Peyer's patch (tissue), 4 donors: ENCODE data around the gene MGAT5. TPM values are rescaled to one million over a fixed set of nuclear protein-coding genes. Genes with fewer than 3 reads are reported as not detected.

Source experiments
- DNase-seq, 3 donors: peaks; one replicate each; pipeline ENCODE4 v3.0.0-alpha.2; 2017 to 2019
- H3K27ac ChIP-seq, 4 donors: fragments of 200-600 bp; sonication (generic); one replicate each; pipeline ENCODE4 v1.5.1; 2016 to 2019
- H3K27me3 ChIP-seq, 2 donors: fragments of 200-600 bp; sonication (generic); one replicate each; pipeline ENCODE4 v1.5.1; 2019
- H3K36me3 ChIP-seq, 3 donors: fragments of 200-600 bp; sonication (generic); one replicate each; pipeline ENCODE4 v1.5.1; 2016 to 2019
- H3K4me1 ChIP-seq, 4 donors: fragments of 200-600 bp; sonication (generic); one replicate each; pipeline ENCODE4 v1.5.1; 2016 to 2019
- H3K4me3 ChIP-seq, 4 donors: fragments of 200-600 bp; sonication (generic); 1 replicate in 3 of 4; 2 replicates in 1 of 4; pipeline ENCODE4 v1.5.1; 2016 to 2019; ENCODE audit warnings: mild to moderate bottlenecking in 1 of 4
- H3K9me3 ChIP-seq, 4 donors: fragments of 200-600 bp; sonication (generic); one replicate each; pipeline ENCODE4 v1.5.1; 2016 to 2019; ENCODE audit warnings: mild to moderate bottlenecking in 1 of 4
- POLR2A ChIP-seq, 2 donors: fragments of 450-650 bp; IDR thresholded peaks; one replicate each; pipeline ENCODE4 v1.5.1; 2017; ENCODE audit warnings: antibody characterized with exemption in 2 of 2, mild to moderate bottlenecking in 2 of 2, moderate library complexity in 2 of 2
- total RNA-seq, 4 donors: library from RNA; depleted of rRNA; stranded (reverse); fragments of >200 nt; gene quantifications; one replicate each; pipeline ENCODE4 v1.1.0, GENCODE V29; 2016
- TF ChIP-seq, protein P1 (sequence below), 6 experiments: fragments of 450-650 bp in 4 of 6; fragments of 200-600 bp in 2 of 6; sonication (generic) in 1 of 6; IDR thresholded peaks; one replicate each; pipeline ENCODE4 v1.5.1; 2017 to 2019; ENCODE audit warnings: antibody characterized with exemption in 6 of 6, mild to moderate bottlenecking in 3 of 6, moderate library complexity in 1 of 6

Gene MGAT5
- total RNA-seq, 4 donors from 2014 or later: 106 to 182 (median 117) TPM

DNA sequence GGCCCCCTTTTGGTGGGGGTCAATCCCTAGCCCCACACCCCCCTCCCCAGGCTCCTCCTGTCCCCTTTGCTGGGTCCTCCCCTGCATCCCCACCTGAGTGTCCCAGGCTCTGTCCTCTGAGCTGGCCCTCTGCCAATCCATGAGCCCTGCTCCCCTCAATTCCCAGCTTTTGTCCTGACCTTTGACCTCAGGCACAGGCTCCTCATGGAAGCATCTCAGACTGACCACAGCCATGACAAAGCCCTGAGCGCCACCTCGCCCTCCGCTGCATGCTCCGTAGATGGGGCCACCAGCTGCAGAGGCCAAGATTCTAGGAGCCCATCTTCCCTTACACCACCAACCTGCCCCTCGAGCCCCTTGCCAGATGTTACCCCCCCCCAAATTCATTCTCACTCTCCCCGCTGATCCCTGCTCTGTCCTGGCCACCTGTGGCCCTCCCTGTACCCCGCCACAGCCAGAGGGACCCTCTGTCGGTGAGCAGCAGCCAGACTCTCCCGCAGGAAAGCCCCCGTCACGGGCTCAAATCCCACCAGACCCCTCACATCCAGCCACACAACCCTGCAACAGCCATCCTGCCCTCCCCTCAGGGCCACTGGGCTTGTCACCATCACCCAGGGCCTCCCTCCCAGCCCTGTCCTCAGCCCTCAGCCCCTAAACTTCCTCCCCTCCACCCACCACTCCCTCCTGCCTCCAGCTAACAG, 206.0 kb downstream of the MGAT5 start:
- no peaks in the 10 kb centered on the region for H3K9me3 ChIP-seq
- no peaks in the 10 kb centered on the region for H3K27me3 ChIP-seq
- H3K27ac ChIP-seq: no peak overlapping the region
- no peaks in the 10 kb centered on the region for H3K4me1 ChIP-seq
- peaks cover 0 to 6% (median 0%) of the 10 kb centered on the region in 3 donors for H3K36me3 ChIP-seq
- H3K4me3 ChIP-seq: no peak overlapping the region
- no peak for TF ChIP-seq POLR2A (IDR thresholded peaks at IDR 0.05)
- TF ChIP-seq, protein P1, sequence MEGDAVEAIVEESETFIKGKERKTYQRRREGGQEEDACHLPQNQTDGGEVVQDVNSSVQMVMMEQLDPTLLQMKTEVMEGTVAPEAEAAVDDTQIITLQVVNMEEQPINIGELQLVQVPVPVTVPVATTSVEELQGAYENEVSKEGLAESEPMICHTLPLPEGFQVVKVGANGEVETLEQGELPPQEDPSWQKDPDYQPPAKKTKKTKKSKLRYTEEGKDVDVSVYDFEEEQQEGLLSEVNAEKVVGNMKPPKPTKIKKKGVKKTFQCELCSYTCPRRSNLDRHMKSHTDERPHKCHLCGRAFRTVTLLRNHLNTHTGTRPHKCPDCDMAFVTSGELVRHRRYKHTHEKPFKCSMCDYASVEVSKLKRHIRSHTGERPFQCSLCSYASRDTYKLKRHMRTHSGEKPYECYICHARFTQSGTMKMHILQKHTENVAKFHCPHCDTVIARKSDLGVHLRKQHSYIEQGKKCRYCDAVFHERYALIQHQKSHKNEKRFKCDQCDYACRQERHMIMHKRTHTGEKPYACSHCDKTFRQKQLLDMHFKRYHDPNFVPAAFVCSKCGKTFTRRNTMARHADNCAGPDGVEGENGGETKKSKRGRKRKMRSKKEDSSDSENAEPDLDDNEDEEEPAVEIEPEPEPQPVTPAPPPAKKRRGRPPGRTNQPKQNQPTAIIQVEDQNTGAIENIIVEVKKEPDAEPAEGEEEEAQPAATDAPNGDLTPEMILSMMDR (IDR thresholded peaks at IDR 0.05): no peak
- DNase-seq: peak in 1 of 3 donors; percentile 43

DNA sequence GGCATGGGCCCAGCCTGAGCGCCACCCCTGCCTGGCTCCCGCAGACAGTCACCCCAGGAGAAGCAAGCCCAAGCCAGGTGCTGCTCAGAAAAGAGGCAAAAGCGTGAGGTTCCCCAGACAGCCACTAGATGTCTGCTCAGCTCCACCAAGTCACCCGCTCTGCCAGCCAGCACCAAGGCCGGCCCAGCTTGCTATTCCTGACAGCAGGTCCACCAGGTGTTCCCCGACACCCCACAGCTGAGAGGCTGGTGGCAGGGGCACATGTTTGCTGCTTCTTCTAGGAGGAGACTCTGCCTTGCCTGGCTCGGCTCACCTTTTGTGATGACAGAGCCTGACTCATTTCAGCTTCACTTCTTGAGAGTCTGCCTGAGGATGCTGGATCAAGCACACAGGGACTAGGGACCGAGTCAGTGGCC, 206.7 kb downstream of the MGAT5 start:
- Histone ChIP-seq H3K4me3 (no peak overlapping the region), H3K9me3 (no peaks in the 10 kb centered on the region), H3K27ac (no peak overlapping the region), H3K27me3 (no peaks in the 10 kb centered on the region), H3K36me3 (peaks cover 0 to 3% (median 0%) of the 10 kb centered on the region in 3 donors), H3K4me1 (no peaks in the 10 kb centered on the region)
- TF ChIP-seq, protein P1 (IDR thresholded peaks at IDR 0.05): peak; percentile 20 to 67 (median 52)
- no peak for TF ChIP-seq POLR2A (IDR thresholded peaks at IDR 0.05)
- peak; percentile 59 to 71 (median 62) for DNase-seq

GRCh38 chr2:134461511-134461910, 207.6 kb downstream of the MGAT5 start:
- no peak overlapping the region for H3K4me3 ChIP-seq
- H3K27me3 ChIP-seq: no peaks in the 10 kb centered on the region
- H3K9me3 ChIP-seq: no peaks in the 10 kb centered on the region
- peak in 1 of 3 donors; percentile 38 for DNase-seq
- H3K4me1 ChIP-seq: no peaks in the 10 kb centered on the region
- TF ChIP-seq POLR2A (IDR thresholded peaks at IDR 0.05): no peak
- TF ChIP-seq, protein P1 (IDR thresholded peaks at IDR 0.05): no peak
- no peak overlapping the region for H3K27ac ChIP-seq
- H3K36me3 ChIP-seq: no peaks in the 10 kb centered on the region

GRCh38 chr2:134462275-134462674, 208.4 kb downstream of the MGAT5 start:
- H3K9me3 ChIP-seq: no peaks in the 10 kb centered on the region
- DNase-seq: no peak
- no peaks in the 10 kb centered on the region for H3K36me3 ChIP-seq
- no peaks in the 10 kb centered on the region for H3K27me3 ChIP-seq
- no peak overlapping the region for H3K27ac ChIP-seq
- TF ChIP-seq POLR2A (IDR thresholded peaks at IDR 0.05): no peak
- TF ChIP-seq, protein P1 (IDR thresholded peaks at IDR 0.05): no peak
- no peak overlapping the region for H3K4me3 ChIP-seq
- H3K4me1 ChIP-seq: no peaks in the 10 kb centered on the region

GRCh38 chr2:134462791-134463698, 209.2 kb downstream of the MGAT5 start:
- no peaks in the 10 kb centered on the region for H3K27me3 ChIP-seq
- H3K27ac ChIP-seq: no peak overlapping the region
- TF ChIP-seq POLR2A (IDR thresholded peaks at IDR 0.05): no peak
- TF ChIP-seq, protein P1 (IDR thresholded peaks at IDR 0.05): no peak
- H3K9me3 ChIP-seq: no peaks in the 10 kb centered on the region
- no peaks in the 10 kb centered on the region for H3K4me1 ChIP-seq
- H3K4me3 ChIP-seq: no peak overlapping the region
- H3K36me3 ChIP-seq: no peaks in the 10 kb centered on the region
- no peak for DNase-seq
